HEK293T (cell line): ENCODE results near the gene CEP43.

ENCODE experiments used
- CTCF ChIA-PET: fragments of 350-600 bp; formaldehyde crosslinking; extraction: SDS; loops from one replicate; lab custom pipeline; 2021; ENCODE audit warnings: antibody characterized with exemption, inconsistent platforms; lab: Yijun Ruan, JAX
- POLR2A ChIA-PET: fragments of 350-600 bp; formaldehyde crosslinking; extraction: SDS; loops from one replicate; lab custom pipeline; 2020; ENCODE audit warnings: antibody characterized with exemption, inconsistent platforms; lab: Yijun Ruan, JAX
- DNase-seq: peaks from one replicate; pipeline ENCODE4 v3.0.0; 2012; ENCODE audit warnings: mixed read lengths; ENCODE audit errors: extremely low spot score
- ARNT ChIP-seq: fragments of 450-650 bp; IDR thresholded peaks from 2 replicates; pipeline ENCODE4 v1.6.1; 2017; ENCODE audit warnings: mild to moderate bottlenecking
- BHLHE40 ChIP-seq: fragments of 450-650 bp; IDR thresholded peaks from 2 replicates; pipeline ENCODE4 v1.6.1; 2016; ENCODE audit warnings: mild to moderate bottlenecking, moderate library complexity, borderline replicate concordance
- CTBP1 ChIP-seq: fragments of 450-650 bp; IDR thresholded peaks from 2 replicates; pipeline ENCODE4 v1.6.1; 2016; ENCODE audit warnings: borderline replicate concordance
- ELF4 ChIP-seq: fragments of 450-650 bp; IDR thresholded peaks from 2 replicates; pipeline ENCODE4 v1.6.1; 2017; ENCODE audit warnings: antibody characterized with exemption
- FOXA1 ChIP-seq: fragments of 450-650 bp; IDR thresholded peaks from 2 replicates; pipeline ENCODE4 v1.6.1; 2016; ENCODE audit warnings: mild to moderate bottlenecking
- FOXK2 ChIP-seq: fragments of 450-650 bp; IDR thresholded peaks from 2 replicates; pipeline ENCODE4 v1.6.1; 2016; ENCODE audit warnings: mild to moderate bottlenecking
- FOXM1 ChIP-seq: fragments of 450-650 bp; IDR thresholded peaks from 2 replicates; pipeline ENCODE4 v1.6.1; 2017; ENCODE audit warnings: mild to moderate bottlenecking, borderline replicate concordance
- HDGF ChIP-seq: fragments of 450-650 bp; IDR thresholded peaks from 2 replicates; pipeline ENCODE4 v1.6.1; 2017; ENCODE audit warnings: antibody characterized with exemption, borderline replicate concordance
- L3MBTL2 ChIP-seq: fragments of 450-650 bp; conservative IDR thresholded peaks from 2 replicates; pipeline ENCODE4 v1.6.1; 2016; ENCODE audit warnings: mild to moderate bottlenecking
- LEF1 ChIP-seq: fragments of 450-650 bp; IDR thresholded peaks from 2 replicates; pipeline ENCODE4 v1.6.1; 2017; ENCODE audit warnings: mild to moderate bottlenecking, borderline replicate concordance
- NFRKB ChIP-seq: fragments of 450-650 bp; IDR thresholded peaks from 2 replicates; pipeline ENCODE4 v1.6.1; 2016; ENCODE audit warnings: mild to moderate bottlenecking, moderate library complexity
- PKNOX1 ChIP-seq: fragments of 450-650 bp; IDR thresholded peaks from 2 replicates; pipeline ENCODE4 v1.6.1; 2016
- SP1 ChIP-seq: fragments of 450-650 bp; IDR thresholded peaks from 2 replicates; pipeline ENCODE4 v1.6.1; 2017
- SUZ12 ChIP-seq: fragments of 450-650 bp; IDR thresholded peaks from 2 replicates; pipeline ENCODE4 v1.6.1; 2016; ENCODE audit warnings: mild to moderate bottlenecking
- TARDBP ChIP-seq: fragments of 450-650 bp; IDR thresholded peaks from 2 replicates; pipeline ENCODE4 v1.6.1; 2016
- ZNF384 ChIP-seq: fragments of 450-650 bp; IDR thresholded peaks from 2 replicates; pipeline ENCODE4 v1.6.1; 2016

CEP43 gene

GRCh38 chr6:167047554-167047953, 48.4 kb downstream of the CEP43 start:
- POLR2A ChIA-PET: no interaction called here

More at GRCh38 chr6:167047554-167047953, 48.4 kb downstream of the CEP43 start:
- CTCF ChIA-PET: no interaction called here
- no peak for DNase-seq
- TF ChIP-seq LEF1 (no peak), CTBP1 (no peak), ZNF384 (no peak), ELF4 (no peak), SP1 (no peak), HDGF (no peak), PKNOX1 (no peak), FOXA1 (no peak), TARDBP (no peak), FOXK2 (no peak), NFRKB (no peak), BHLHE40 (no peak), ARNT (no peak), L3MBTL2 (no peak), SUZ12 (no peak), FOXM1 (no peak)
